ENCODE measurements around the gene TNS3. TPM values are rescaled to one million over a fixed set of nuclear protein-coding genes. Genes with fewer than 3 reads are reported as not detected.
A peak's percentile ranks its signal among the peaks of the same experiment; 100 is the strongest.

TNS3 gene
- total and polyA plus RNA-seq, 9 of the 15 experiments (the other 6 are each of a cell fraction or from before 2014, with no cell fraction given) = 0.20 TPM; not detected in 8

DNA sequence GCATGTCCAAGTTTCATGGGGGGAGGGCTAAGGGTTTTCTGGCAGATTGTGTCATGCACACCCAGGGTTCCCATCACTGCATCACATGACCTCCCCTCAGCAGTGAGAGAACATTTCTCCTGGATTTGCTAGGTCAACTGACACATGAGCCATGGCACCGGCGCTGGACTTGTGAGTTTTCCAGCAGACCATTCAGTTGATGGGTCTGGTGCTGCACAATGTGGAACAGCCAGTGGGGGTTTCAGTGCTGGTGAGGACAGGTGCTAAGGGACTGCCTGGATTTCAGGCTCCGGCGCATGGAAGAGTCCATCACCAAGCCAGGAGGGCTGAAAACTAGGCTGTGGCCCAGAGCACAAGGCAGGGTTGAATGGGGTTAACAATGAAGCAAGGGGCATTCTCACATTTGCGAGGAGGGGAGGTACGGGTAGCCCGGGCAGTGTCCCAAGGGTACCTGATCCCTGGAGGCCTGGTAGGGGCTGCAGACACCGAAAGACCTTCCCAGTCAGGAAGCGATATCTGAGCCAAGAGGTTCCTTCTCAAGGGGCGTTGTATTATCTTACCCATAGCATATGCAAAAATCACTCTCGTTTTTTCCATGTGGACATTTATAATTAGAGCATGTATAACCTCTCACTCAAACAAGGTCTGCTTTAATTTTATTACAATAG lies 203.0 kb downstream of the TNS3 start:
- Histone ChIP-seq H2AFZ (ENCODE audit: low read depth, low read length) (no peak overlapping the region), H4K20me1 (replicated peaks; ENCODE audit: control insufficient read depth, insufficient read depth, low read length) (0 out of 2 replicates have a peak, but pooled peaks cover 3% of the 10 kb centered on the region), H3K27ac (ENCODE audit: extremely low read depth, low read depth, low read length) (no peak overlapping the region), H3K36me3 (ENCODE audit: control insufficient read depth, insufficient read depth, low read length) (no peaks in the 10 kb centered on the region), H3K27me3 (ENCODE audit: control insufficient read depth in 2 of 2, insufficient read depth in 2 of 2, low read length in 2 of 2) (peaks cover 24 to 59% of the 10 kb centered on the region in 2 experiments), H3K4me1 (replicated peaks in 1 of 2; ENCODE audit: control insufficient read depth in 2 of 2, insufficient read depth in 2 of 2, low read length in 2 of 2) (peaks cover 0 to 4% of the 10 kb centered on the region in 2 experiments; a peak in 3 of 5 replicates), H3K4me2 (ENCODE audit: insufficient read depth, low read length) (no peak overlapping the region), H3K9me3 (replicated peaks; ENCODE audit: control insufficient read depth, insufficient read depth, low read depth, low read length) (no peaks in the 10 kb centered on the region), H3K9me1 (ENCODE audit: control insufficient read depth, insufficient read depth, low read length) (no peaks in the 10 kb centered on the region), H3K79me2 (ENCODE audit: control insufficient read depth, insufficient read depth, low read length) (no peaks in the 10 kb centered on the region), H3K9ac (ENCODE audit: insufficient read depth in 1 of 2, low read depth in 2 of 2, low read length in 2 of 2) (no peak overlapping the region), H3K4me3 (no peak overlapping the region)
- TF ChIP-seq, protein P1, sequence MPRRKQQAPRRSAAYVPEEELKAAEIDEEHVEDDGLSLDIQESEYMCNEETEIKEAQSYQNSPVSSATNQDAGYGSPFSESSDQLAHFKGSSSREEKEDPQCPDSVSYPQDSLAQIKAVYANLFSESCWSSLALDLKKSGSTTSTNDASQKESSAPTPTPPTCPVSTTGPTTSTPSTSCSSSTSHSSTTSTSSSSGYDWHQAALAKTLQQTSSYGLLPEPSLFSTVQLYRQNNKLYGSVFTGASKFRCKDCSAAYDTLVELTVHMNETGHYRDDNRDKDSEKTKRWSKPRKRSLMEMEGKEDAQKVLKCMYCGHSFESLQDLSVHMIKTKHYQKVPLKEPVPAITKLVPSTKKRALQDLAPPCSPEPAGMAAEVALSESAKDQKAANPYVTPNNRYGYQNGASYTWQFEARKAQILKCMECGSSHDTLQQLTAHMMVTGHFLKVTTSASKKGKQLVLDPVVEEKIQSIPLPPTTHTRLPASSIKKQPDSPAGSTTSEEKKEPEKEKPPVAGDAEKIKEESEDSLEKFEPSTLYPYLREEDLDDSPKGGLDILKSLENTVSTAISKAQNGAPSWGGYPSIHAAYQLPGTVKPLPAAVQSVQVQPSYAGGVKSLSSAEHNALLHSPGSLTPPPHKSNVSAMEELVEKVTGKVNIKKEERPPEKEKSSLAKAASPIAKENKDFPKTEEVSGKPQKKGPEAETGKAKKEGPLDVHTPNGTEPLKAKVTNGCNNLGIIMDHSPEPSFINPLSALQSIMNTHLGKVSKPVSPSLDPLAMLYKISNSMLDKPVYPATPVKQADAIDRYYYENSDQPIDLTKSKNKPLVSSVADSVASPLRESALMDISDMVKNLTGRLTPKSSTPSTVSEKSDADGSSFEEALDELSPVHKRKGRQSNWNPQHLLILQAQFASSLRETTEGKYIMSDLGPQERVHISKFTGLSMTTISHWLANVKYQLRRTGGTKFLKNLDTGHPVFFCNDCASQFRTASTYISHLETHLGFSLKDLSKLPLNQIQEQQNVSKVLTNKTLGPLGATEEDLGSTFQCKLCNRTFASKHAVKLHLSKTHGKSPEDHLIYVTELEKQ (CRISPR knock-in tag; IDR thresholded peaks at IDR 0.05) = no peak
- TF ChIP-seq, protein P2, sequence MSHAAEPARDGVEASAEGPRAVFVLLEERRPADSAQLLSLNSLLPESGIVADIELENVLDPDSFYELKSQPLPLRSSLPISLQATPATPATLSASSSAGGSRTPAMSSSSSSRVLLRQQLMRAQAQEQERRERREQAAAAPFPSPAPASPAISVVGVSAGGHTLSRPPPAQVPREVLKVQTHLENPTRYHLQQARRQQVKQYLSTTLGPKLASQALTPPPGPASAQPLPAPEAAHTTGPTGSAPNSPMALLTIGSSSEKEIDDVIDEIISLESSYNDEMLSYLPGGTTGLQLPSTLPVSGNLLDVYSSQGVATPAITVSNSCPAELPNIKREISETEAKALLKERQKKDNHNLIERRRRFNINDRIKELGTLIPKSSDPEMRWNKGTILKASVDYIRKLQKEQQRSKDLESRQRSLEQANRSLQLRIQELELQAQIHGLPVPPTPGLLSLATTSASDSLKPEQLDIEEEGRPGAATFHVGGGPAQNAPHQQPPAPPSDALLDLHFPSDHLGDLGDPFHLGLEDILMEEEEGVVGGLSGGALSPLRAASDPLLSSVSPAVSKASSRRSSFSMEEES (CRISPR knock-in tag; IDR thresholded peaks at IDR 0.05) = peak; percentile 25; the same call in 1 of the 2 replicates
- TF ChIP-seq MTA3 (IDR thresholded peaks at IDR 0.05; ENCODE audit: borderline replicate concordance) (no peak), PRPF4 (IDR thresholded peaks at IDR 0.05; ENCODE audit: insufficient read depth, low read depth, low read length, poor library complexity, severe bottlenecking) (no peak), HEY1 (CRISPR knock-in tag; IDR thresholded peaks at IDR 0.05; ENCODE audit: borderline replicate concordance) (no peak), ARNT (IDR thresholded peaks at IDR 0.05) (no peak)
- TF ChIP-seq, protein P3, sequence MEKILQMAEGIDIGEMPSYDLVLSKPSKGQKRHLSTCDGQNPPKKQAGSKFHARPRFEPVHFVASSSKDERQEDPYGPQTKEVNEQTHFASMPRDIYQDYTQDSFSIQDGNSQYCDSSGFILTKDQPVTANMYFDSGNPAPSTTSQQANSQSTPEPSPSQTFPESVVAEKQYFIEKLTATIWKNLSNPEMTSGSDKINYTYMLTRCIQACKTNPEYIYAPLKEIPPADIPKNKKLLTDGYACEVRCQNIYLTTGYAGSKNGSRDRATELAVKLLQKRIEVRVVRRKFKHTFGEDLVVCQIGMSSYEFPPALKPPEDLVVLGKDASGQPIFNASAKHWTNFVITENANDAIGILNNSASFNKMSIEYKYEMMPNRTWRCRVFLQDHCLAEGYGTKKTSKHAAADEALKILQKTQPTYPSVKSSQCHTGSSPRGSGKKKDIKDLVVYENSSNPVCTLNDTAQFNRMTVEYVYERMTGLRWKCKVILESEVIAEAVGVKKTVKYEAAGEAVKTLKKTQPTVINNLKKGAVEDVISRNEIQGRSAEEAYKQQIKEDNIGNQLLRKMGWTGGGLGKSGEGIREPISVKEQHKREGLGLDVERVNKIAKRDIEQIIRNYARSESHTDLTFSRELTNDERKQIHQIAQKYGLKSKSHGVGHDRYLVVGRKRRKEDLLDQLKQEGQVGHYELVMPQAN (IDR thresholded peaks at IDR 0.05; ENCODE audit: borderline replicate concordance) = no peak
- in situ Hi-C loops (cut with MboI) (no loop called here), intact Hi-C loops (cut with micrococcal nuclease) (no loop called here)
- DNase-seq (ENCODE audit: extremely low read depth in 1 of 4, low spot score in 3 of 4) (no peak), ATAC-seq (no peak), FAIRE-seq (no peak)
- WGBS (ENCODE audit: insufficient coverage, low coverage, missing lambda C conversion rate) = 0% methylated on average over 11 of the region's 11 CpGs
- POLR2A ChIA-PET = interaction anchor here (0.7 kb wide), 1 partner anchor 185 kb away, joined by 3 read pairs; no protein-coding TSS in a partner anchor
- CTCF ChIA-PET (ENCODE audit: low intra/inter-chr PET ratio) = no interaction called here
- BruUV-seq (replicated peaks) = no TSS peak
